Astrocyte of the cerebellum (primary cell): ENCODE measurements around the gene NTHL1.

Experiments used
- DNase-seq: peaks from one replicate; pipeline ENCODE4 v3.0.0-alpha.2; 2011; ENCODE audit warnings: low read depth
- H3K4me3 ChIP-seq: 2 replicates; pipeline ENCODE4 v1.5.1; 2011; ENCODE audit warnings: mild to moderate bottlenecking, low read depth, low read length, moderate library complexity
- in situ Hi-C: cut with HindIII; loops from 2 replicates; pipeline ENCODE4 v1.10.0; 2017; ENCODE audit warnings: low sequenced_read_pairs
- TF ChIP-seq, protein P1 (sequence below): IDR thresholded peaks from 2 replicates; pipeline ENCODE4 v1.5.1; 2012; ENCODE audit warnings: low read length, low read depth, moderate library complexity, mild to moderate bottlenecking; ENCODE audit errors: missing control alignments

NTHL1 gene

GRCh38 chr16:2083876-2084780 is 36.5 kb upstream of the NTHL1 start:
- in situ Hi-C loops = no loop called here
- DNase-seq = no peak
- H3K4me3 ChIP-seq = no peak overlapping the region
- TF ChIP-seq, protein P1, sequence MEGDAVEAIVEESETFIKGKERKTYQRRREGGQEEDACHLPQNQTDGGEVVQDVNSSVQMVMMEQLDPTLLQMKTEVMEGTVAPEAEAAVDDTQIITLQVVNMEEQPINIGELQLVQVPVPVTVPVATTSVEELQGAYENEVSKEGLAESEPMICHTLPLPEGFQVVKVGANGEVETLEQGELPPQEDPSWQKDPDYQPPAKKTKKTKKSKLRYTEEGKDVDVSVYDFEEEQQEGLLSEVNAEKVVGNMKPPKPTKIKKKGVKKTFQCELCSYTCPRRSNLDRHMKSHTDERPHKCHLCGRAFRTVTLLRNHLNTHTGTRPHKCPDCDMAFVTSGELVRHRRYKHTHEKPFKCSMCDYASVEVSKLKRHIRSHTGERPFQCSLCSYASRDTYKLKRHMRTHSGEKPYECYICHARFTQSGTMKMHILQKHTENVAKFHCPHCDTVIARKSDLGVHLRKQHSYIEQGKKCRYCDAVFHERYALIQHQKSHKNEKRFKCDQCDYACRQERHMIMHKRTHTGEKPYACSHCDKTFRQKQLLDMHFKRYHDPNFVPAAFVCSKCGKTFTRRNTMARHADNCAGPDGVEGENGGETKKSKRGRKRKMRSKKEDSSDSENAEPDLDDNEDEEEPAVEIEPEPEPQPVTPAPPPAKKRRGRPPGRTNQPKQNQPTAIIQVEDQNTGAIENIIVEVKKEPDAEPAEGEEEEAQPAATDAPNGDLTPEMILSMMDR = no peak

GRCh38 chr16:2083409-2083808 is 35.8 kb upstream of the NTHL1 start:
- no peak overlapping the region for H3K4me3 ChIP-seq
- TF ChIP-seq, protein P1 = no peak
- DNase-seq = no peak
- in situ Hi-C loops = no loop called here

DNA sequence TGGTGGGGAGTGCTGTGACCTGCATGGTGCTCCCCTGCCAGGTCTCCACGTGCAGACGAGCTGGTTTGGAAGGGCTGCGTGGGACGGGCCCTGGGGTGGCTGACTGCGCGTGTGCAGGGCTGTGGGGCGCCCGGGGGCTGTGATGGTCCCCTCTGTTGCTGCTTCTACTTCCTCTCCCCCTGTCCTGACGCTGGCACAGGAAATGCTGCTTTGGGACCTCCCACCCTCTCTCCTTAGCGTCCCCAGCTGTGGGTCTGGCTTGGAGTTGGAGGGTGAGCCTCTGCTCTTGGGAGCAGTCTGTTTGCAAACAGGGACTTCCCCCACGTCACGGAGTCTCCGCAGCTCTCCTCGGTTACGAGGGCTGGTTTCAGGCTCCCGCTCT is 35.3 kb upstream of the NTHL1 start:
- no peak overlapping the region for H3K4me3 ChIP-seq
- in situ Hi-C loops = no loop called here
- no peak for DNase-seq
- TF ChIP-seq, protein P1 = no peak

DNA sequence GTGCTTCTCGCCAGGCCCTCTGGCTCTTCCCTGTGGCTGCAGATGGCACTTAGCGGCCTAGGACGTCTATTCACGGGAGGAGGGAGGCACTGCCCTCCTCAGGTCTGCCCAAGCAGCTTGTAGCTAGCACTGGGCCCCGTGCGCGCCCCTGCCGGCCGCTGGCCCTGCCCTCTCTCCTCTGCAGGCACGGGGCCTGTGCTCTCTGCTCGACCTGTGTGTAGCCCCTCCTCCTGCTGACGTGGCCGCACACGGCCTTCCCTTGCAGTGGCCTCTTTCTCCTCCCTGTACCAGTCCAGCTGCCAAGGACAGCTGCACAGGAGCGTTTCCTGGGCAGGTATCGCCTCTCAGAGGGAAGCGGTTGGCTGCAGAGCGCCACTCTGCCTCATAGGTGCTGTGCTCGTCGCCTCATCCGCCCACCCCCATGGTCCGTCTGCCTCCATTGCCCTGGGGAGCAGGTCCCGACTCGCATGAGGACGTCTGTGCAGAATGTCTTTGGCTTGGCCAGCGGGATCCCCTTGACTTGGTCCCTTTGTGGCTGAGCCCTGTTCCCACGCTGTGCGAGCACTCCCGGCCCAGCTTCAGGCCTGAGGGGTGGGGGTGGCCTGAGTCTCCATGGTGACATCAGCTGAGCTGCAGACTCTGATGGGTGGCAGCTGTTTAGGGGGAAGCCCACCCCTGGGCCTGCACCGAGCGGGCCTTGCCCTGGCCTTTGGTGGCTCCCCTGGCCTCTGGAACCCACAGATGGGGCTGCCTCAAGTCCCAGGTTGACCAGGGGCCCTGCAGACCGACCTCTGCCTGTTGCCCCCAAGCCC is 34.7 kb upstream of the NTHL1 start:
- in situ Hi-C loops = no loop called here
- H3K4me3 ChIP-seq = no peak overlapping the region
- TF ChIP-seq, protein P1 = no peak

DNA sequence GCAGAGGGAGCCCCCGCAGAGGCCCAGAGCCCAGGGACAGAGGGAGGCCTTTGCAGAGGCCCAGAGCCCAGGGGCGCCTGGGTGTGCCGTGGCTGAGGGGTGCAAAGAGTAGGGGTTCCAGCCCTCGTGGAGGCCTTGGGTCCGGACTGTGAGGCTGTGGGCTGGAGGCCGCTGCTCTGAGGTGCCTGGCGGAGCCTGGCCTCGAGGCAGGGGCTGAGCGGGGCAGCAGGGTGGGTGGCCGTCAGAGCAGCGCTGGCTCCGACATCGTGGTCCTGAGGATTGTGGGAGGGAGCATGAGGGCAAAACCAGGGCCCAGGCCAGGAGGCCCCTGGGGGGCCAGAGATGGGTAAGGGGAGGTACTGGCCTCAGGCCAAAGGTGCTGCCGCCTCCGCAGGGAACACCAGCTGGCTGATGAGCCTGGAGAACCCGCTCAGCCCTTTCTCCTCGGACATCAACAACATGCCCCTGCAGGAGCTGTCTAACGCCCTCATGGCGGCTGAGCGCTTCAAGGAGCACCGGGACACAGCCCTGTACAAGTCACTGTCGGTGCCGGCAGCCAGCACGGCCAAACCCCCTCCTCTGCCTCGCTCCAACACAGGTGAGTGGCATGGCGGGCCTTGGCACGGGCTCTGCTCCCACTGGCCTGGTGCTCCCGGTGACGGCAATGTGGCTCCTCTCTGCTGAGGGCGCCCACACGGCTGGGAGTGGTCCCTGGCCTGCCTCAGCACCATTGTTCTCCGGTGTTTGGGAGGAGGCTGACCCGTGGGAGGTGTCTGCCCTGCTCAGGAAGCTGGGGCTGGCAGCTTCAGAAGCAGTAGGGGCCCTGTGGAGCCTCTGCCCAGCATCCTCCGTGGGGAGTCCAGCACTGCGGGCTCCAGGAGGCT is 33.8 kb upstream of the NTHL1 start:
- DNase-seq = no peak
- H3K4me3 ChIP-seq = no peak overlapping the region
- in situ Hi-C loops = no loop called here
- TF ChIP-seq, protein P1 = no peak

More for the DNA sequence above, 34.7 kb upstream of the NTHL1 start:
- DNase-seq = no peak

DNA sequence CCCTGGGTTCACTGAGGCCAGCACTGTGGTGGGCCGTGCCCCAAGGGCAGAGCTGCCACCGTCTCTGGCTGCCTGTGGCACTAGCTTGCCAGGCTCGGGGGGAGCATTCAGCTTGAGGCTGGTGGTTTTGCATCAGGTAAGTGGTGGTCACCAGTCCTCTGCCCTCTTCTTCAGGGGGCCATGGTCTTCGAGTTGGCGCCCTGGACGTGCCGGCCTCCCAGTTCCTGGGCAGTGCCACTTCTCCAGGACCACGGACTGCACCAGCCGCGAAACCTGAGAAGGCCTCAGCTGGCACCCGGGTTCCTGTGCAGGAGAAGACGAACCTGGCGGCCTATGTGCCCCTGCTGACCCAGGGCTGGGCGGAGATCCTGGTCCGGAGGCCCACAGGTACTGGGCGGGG is 32.4 kb upstream of the NTHL1 start:
- TF ChIP-seq, protein P1 = no peak
- in situ Hi-C loops = loop anchor here (5.0 to 10.0 kb wide), 2 partner anchors 43 to 85 kb away; no protein-coding TSS in a partner anchor

More for the DNA sequence above, 32.4 kb upstream of the NTHL1 start:
- no peak for DNase-seq
- H3K4me3 ChIP-seq = no peak overlapping the region
